GM21619 (cell line): Measurements from ENCODE around the gene CTNNA1.
"Not testable (repeated sequence)": the region's sequence is repeated elsewhere in the genome, so short reads cannot be mapped to it uniquely, and the experiment has no call there.

ENCODE experiments used
- ATAC-seq: cut with Tn5 transposase; IDR thresholded peaks from one replicate; pipeline ENCODE4 v1.9.1; 2021; ENCODE audit not compliant: unreplicated experiment

CTNNA1 gene

GRCh38 chr5:138752951-138753793, at the start of gene CTNNA1:
Gene CTNNA1, plus strand, starts transcription at chr5:138753425. Its CDS starts 28,500 bp downstream, at chr5:138781925.
- peak; percentile 47 for ATAC-seq

- ATAC-seq, result not testable (repeated sequence)
Measured at GRCh38 chr5:138703777-138704176, 49.4 kb upstream of the CTNNA1 start.

GRCh38 chr5:138705007-138705406, 48.2 kb upstream of the CTNNA1 start:
- ATAC-seq, result no peak

- ATAC-seq, result no peak
Measured at GRCh38 chr5:138705567-138705966, 47.7 kb upstream of the CTNNA1 start.

GRCh38 chr5:138706655-138707480, 46.4 kb upstream of the CTNNA1 start:
- ATAC-seq, result no peak

- ATAC-seq, result no peak
Measured at GRCh38 chr5:138708791-138709190, 44.4 kb upstream of the CTNNA1 start.

GRCh38 chr5:138709202-138709601, 44.0 kb upstream of the CTNNA1 start:
- no peak for ATAC-seq

- ATAC-seq, result no peak
Measured at GRCh38 chr5:138711087-138711486, 42.1 kb upstream of the CTNNA1 start.

GRCh38 chr5:138711811-138712210, 41.4 kb upstream of the CTNNA1 start:
- no peak for ATAC-seq

GRCh38 chr5:138712324-138712723, 40.9 kb upstream of the CTNNA1 start:
- no peak for ATAC-seq

GRCh38 chr5:138712791-138713190, 40.4 kb upstream of the CTNNA1 start:
- no peak for ATAC-seq

- no peak for ATAC-seq
Measured at GRCh38 chr5:138713247-138713646, 40.0 kb upstream of the CTNNA1 start.

GRCh38 chr5:138714694-138715093, 38.5 kb upstream of the CTNNA1 start:
- ATAC-seq, result no peak

- ATAC-seq, result not testable (repeated sequence)
Measured at GRCh38 chr5:138715931-138716432, 37.2 kb upstream of the CTNNA1 start.

- no peak for ATAC-seq
Measured at GRCh38 chr5:138716456-138716924, 36.7 kb upstream of the CTNNA1 start.

- ATAC-seq, result no peak
Measured at GRCh38 chr5:138717399-138717798, 35.8 kb upstream of the CTNNA1 start.

- ATAC-seq, result no peak
Measured at GRCh38 chr5:138719811-138720210, 33.4 kb upstream of the CTNNA1 start.

GRCh38 chr5:138720840-138721239, 32.4 kb upstream of the CTNNA1 start:
- ATAC-seq, result no peak

GRCh38 chr5:138721979-138722378, 31.2 kb upstream of the CTNNA1 start:
- no peak for ATAC-seq

GRCh38 chr5:138722544-138723177, 30.6 kb upstream of the CTNNA1 start:
- no peak for ATAC-seq

- no peak for ATAC-seq
Measured at GRCh38 chr5:138724470-138725146, 28.6 kb upstream of the CTNNA1 start.
